HepG2 (cell line): ENCODE data around the gene ATG5.

Source experiments
- CTCF ChIP-seq: sonication (generic); formaldehyde crosslinking; IDR thresholded peaks from 2 replicates; pipeline ENCODE4 v1.5.0; 2020; ENCODE audit warnings: mild to moderate bottlenecking, missing genetic modification reagents, moderate library complexity
- DMTF1 ChIP-seq: sonication (generic); formaldehyde crosslinking; IDR thresholded peaks from 2 replicates; pipeline ENCODE4 v1.4.0; 2020; ENCODE audit warnings: mild to moderate bottlenecking, missing genetic modification reagents
- FOXP4 ChIP-seq: sonication (generic); formaldehyde crosslinking; IDR thresholded peaks from 2 replicates; pipeline ENCODE4 v1.4.0; 2020; ENCODE audit warnings: missing genetic modification reagents
- HIVEP1 ChIP-seq: sonication (generic); formaldehyde crosslinking; IDR thresholded peaks from 2 replicates; pipeline ENCODE4 v1.4.0; 2020; ENCODE audit warnings: mild to moderate bottlenecking, missing genetic modification reagents
- KAT8 ChIP-seq: IDR thresholded peaks from 2 replicates; pipeline ENCODE4 v1.6.1; 2016; ENCODE audit warnings: missing genetic modification reagents, missing compliant biosample characterization
- MIER3 ChIP-seq: IDR thresholded peaks from 2 replicates; pipeline ENCODE4 v1.6.1; 2016; ENCODE audit warnings: missing compliant biosample characterization, borderline replicate concordance
- MTA3 ChIP-seq: sonication (generic); formaldehyde crosslinking; IDR thresholded peaks from 2 replicates; pipeline ENCODE4 v1.4.0; 2020; ENCODE audit warnings: missing genetic modification reagents
- PBX3 ChIP-seq: sonication (generic); formaldehyde crosslinking; IDR thresholded peaks from 2 replicates; pipeline ENCODE4 v1.8.1; 2023; ENCODE audit warnings: missing genetic modification reagents, inconsistent platforms, borderline replicate concordance
- POLR2A ChIP-seq, 2 experiments: IDR thresholded peaks; 2 replicates each; pipeline ENCODE4 v1.6.1; 2011; ENCODE audit warnings: low read depth in 2 of 2, low read length in 2 of 2, mild to moderate bottlenecking in 1 of 2, moderate library complexity in 1 of 2; ENCODE audit not compliant: insufficient read depth in 1 of 2
- SRSF4 ChIP-seq: fragments of 200-400 bp; formaldehyde crosslinking; IDR thresholded peaks from one replicate; pipeline ENCODE4 v1.6.1; 2018; ENCODE audit warnings: mild to moderate bottlenecking, low read depth, low read length, moderate library complexity; ENCODE audit not compliant: poor library complexity, severe bottlenecking
- TAF1 ChIP-seq: sonication (generic); formaldehyde crosslinking; IDR thresholded peaks from 2 replicates; pipeline ENCODE4 v1.4.0; 2020; ENCODE audit warnings: missing genetic modification reagents
- TF ChIP-seq, protein P1 (sequence below): sonication (generic); formaldehyde crosslinking; conservative IDR thresholded peaks from 2 replicates; pipeline ENCODE4 v1.4.0; 2020; ENCODE audit warnings: missing genetic modification reagents
- TF ChIP-seq, protein P2 (sequence below): sonication (generic); formaldehyde crosslinking; IDR thresholded peaks from 2 replicates; pipeline ENCODE4 v1.4.0; 2020; ENCODE audit warnings: missing genetic modification reagents
- TF ChIP-seq, protein P3 (sequence below): sonication (generic); formaldehyde crosslinking; IDR thresholded peaks from 2 replicates; pipeline ENCODE4 v1.8.0; 2022; ENCODE audit warnings: mild to moderate bottlenecking, missing genetic modification reagents, borderline replicate concordance

DNA sequence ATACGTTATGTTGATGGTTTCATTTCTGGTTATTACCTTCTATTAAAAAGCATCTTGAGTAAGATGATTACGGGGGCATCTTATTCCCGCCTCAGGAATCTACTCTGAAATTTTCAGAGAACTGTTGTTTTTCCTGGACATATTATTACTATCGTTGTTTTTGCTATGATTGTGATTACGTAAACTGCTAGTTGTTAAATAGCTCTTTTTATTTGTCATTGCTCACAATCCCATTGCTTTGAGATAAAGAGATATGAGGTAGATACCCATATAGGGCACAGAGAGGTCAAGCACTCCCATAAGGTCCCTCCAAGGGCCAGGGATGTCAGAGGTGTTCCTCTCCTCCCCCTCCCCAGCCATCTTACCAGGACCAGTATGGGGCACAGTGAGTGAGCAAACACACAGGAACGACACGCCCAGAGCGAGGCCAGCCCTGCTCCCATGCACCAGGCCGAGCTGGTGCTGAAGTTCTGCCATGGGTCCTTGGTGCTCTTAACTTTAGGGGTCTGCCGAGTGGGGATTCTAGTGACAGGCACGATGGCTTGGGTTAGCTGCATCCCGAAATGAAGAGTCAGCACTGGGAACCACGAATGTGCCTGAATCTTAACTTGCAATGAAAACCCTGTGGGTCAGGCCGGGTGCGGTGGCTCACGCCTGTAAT lies 189.5 kb downstream of the ATG5 start:
- TF ChIP-seq MTA3 (CRISPR knock-in tag) (no peak), PBX3 (CRISPR knock-in tag) (no peak), TAF1 (CRISPR knock-in tag) (no peak), HIVEP1 (CRISPR knock-in tag) (no peak), MIER3 (CRISPR knock-in tag) (no peak), CTCF (CRISPR knock-in tag) (no peak), DMTF1 (CRISPR knock-in tag) (no peak), POLR2A (IDR thresholded peaks at IDR 0.05; ENCODE audit: insufficient read depth in 1 of 2, low read depth in 2 of 2, low read length in 2 of 2) (no peak), KAT8 (CRISPR knock-in tag) (no peak), FOXP4 (CRISPR knock-in tag) (no peak), SRSF4 (no peak)
- TF ChIP-seq, protein P1, sequence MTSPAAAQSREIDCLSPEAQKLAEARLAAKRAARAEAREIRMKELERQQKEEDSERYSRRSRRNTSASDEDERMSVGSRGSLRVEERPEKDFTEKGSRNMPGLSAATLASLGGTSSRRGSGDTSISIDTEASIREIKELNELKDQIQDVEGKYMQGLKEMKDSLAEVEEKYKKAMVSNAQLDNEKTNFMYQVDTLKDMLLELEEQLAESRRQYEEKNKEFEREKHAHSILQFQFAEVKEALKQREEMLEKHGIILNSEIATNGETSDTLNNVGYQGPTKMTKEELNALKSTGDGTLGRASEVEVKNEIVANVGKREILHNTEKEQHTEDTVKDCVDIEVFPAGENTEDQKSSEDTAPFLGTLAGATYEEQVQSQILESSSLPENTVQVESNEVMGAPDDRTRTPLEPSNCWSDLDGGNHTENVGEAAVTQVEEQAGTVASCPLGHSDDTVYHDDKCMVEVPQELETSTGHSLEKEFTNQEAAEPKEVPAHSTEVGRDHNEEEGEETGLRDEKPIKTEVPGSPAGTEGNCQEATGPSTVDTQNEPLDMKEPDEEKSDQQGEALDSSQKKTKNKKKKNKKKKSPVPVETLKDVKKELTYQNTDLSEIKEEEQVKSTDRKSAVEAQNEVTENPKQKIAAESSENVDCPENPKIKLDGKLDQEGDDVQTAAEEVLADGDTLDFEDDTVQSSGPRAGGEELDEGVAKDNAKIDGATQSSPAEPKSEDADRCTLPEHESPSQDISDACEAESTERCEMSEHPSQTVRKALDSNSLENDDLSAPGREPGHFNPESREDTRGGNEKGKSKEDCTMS (CRISPR knock-in tag): no peak
- TF ChIP-seq, protein P2, sequence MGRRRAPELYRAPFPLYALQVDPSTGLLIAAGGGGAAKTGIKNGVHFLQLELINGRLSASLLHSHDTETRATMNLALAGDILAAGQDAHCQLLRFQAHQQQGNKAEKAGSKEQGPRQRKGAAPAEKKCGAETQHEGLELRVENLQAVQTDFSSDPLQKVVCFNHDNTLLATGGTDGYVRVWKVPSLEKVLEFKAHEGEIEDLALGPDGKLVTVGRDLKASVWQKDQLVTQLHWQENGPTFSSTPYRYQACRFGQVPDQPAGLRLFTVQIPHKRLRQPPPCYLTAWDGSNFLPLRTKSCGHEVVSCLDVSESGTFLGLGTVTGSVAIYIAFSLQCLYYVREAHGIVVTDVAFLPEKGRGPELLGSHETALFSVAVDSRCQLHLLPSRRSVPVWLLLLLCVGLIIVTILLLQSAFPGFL (CRISPR knock-in tag): no peak
- TF ChIP-seq, protein P3, sequence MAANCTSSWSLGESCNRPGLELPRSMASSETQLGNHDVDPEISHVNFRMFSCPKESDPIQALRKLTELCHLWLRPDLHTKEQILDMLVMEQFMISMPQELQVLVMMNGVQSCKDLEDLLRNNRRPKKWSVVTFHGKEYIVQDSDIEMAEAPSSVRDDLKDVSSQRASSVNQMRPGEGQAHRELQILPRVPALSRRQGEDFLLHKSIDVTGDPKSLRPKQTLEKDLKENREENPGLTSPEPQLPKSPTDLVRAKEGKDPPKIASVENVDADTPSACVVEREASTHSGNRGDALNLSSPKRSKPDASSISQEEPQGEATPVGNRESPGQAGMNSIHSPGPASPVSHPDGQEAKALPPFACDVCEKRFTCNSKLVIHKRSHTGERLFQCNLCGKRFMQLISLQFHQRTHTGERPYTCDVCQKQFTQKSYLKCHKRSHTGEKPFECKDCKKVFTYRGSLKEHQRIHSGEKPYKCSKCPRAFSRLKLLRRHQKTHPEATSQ (CRISPR knock-in tag): no peak
